NAMALWA (cell line): ENCODE measurements around the gene EMC8.
"Not testable (repeated sequence)": the region's sequence is repeated elsewhere in the genome, so short reads cannot be mapped to it uniquely, and the experiment has no call there.

Experiments used
- DNase-seq: peaks from one replicate; pipeline ENCODE4 v3.0.0-alpha.2; 2015; ENCODE audit warnings: low spot score

EMC8 gene

GRCh38 chr16:85799497-85800320, at the start of gene EMC8, which contains the start of gene COX4I1:
TSS of gene EMC8 (minus strand) at chr16:85799544. CDS start at chr16:85799295, 249 bp downstream.
TSS of gene COX4I1 (plus strand) at chr16:85799695. CDS start at chr16:85801206, 1,511 bp downstream.
- peak; percentile 93 for DNase-seq

DNA sequence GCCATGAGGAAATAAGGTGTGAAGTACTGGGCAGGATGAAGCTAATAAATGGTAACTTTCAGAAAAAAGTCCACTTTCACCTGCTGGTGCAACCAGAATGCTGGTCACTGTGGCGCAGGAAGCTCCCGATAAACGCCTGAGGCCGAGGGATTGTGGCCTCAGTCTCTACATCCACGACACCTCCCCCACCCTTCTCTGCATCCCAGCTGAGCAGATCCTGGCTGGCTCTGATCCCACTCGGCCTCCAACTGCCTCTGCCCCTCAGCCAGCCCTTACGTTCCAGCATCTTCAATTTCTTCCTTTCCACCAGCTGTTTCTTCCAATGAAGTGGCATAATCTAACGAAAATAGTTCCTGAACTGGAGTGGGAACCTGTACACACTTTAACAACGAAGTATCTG, 49.6 kb upstream of the EMC8 start:
- no peak for DNase-seq

GRCh38 chr16:85847681-85848601, 48.6 kb upstream of the EMC8 start:
- DNase-seq = no peak

DNA sequence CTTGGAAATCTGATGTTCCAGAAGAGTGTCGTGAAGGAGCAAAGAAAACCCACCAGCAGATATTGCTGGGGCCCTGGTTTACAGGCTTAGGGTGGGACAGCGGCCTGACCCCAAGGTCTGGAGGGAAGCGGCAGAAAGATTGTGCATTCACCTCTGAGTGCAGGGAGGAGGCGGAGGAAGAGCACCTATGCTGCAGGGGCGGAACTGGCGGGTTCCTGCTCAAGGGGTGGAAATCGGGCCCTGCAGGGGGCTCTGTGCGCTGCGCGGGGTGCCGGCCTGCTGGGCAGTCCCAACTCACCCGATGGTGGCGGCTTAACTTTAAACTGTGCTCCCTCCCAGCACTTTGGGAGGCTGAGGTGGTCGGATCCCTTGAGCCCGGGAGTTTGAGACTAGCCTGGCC, 47.7 kb upstream of the EMC8 start:
- DNase-seq = no peak

DNA sequence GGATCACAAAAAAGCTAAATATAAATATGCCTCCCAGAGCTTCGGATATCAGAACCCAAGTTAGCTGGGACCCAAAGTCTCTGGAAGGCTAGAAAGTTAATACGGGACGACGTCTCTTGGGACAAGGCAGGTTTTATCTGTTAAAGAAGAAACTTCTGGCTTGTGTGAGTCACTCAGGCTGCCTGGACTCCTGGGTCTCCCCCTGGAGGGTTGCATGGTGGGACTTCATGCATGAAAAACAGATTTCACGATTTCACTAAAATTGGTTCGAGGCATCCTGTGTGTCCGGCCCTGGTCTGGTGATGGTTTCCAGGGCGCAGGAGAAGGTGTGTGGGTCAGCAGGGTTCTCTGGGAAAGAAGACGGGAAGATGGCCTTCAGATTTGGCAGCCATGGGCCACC, 47.1 kb upstream of the EMC8 start:
- no peak for DNase-seq

DNA sequence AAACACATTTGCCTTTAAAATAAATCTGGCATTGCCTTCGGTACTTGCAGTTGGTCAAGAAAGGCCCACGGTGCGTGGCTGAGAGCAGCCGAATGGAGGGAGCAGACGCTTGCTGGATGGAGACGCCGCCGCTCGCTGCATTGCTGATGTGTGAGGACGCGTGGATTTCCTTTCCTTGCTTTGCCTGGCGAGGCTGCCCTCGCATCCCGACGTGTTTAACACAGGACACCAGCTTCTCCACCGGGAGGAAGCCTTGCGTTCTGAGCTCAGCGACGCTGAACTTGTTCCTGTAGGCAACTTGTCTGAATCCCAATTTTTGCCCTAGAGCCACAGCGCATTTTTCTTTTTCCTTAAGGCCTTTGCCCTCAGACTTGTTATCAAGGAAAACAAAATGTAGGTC, 45.9 kb upstream of the EMC8 start:
- DNase-seq = no peak

- no peak for DNase-seq
Observed at GRCh38 chr16:85844786-85845185, 45.4 kb upstream of the EMC8 start.

DNA sequence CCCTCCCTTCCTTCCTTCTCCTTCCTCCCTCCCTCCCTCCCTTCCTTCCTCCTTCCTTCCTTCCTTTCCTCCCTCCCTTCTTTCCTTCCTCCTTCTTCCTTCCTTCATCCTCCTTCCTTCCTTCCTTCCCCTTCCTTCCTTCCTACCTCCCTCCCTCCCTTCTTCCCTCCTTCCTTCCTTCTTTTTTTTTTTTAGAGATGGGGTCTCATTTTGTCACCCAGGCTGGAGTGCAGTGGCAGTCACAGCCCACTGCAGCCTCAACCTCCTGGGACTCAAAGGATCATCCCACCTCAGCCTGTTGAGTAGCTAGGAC, 44.8 kb upstream of the EMC8 start:
- no peak for DNase-seq

- DNase-seq = no peak
Observed at GRCh38 chr16:85843471-85844168, 44.3 kb upstream of the EMC8 start.

DNA sequence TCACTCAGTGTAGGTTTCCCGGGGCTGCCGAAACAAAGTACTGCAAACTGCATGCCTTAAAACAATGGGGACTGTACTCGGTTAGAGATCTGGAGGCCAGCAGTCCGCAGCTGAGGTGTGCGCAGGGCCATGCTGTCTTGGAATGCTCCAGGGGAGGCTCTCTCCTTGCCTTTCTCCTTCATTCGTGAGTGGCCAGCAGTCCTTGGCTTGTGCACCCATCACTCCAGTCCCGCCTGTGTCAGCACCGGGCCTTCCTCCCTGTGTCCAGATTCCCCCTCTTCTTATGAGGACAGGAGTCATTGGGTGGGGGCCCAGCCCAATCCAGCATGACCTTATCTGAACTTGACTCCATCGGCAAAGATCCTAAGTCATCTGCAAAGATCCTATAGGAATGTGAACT, 43.5 kb upstream of the EMC8 start:
- no peak for DNase-seq

DNA sequence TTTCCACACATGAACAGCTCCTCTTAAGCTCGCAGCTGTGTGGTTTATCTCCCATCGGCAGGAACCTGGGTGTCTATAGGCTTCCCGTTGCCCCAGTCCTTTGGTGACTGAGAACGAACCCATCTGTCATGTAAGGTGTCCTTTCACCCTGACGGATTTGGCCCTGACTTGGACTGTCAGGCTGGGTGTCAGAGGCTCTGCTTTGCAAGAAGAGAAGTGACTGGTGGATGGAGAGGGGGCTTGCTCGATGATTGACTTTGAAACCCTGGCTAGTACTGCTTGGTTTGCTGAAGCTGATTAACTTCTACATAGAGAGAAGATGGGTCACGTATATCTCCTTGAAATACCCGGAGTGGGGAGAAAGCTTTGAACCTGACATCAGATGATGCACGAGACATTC, 43.1 kb upstream of the EMC8 start:
- DNase-seq = no peak

DNA sequence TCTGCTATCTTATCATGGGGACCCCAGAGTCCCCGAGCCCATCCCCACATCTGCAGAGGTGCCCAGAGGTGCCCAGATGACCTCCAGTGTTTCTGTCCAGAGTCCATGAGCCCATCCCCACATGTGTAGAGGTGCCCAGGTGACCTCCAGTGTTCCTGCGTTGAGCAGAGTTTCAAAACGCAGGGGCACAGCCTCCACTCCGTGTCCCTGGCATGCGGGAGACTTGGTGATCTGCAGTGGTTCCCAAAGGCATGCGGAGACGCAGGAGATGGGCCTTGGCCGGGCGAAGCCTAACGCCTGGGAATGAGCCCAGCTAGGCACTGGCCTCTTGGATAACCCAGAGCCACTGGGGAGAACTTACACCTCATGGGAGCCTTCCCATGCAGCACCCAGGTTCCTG, 41.5 kb upstream of the EMC8 start:
- DNase-seq = no peak

- no peak for DNase-seq
Observed at GRCh38 chr16:85840395-85840794, 41.1 kb upstream of the EMC8 start.

DNA sequence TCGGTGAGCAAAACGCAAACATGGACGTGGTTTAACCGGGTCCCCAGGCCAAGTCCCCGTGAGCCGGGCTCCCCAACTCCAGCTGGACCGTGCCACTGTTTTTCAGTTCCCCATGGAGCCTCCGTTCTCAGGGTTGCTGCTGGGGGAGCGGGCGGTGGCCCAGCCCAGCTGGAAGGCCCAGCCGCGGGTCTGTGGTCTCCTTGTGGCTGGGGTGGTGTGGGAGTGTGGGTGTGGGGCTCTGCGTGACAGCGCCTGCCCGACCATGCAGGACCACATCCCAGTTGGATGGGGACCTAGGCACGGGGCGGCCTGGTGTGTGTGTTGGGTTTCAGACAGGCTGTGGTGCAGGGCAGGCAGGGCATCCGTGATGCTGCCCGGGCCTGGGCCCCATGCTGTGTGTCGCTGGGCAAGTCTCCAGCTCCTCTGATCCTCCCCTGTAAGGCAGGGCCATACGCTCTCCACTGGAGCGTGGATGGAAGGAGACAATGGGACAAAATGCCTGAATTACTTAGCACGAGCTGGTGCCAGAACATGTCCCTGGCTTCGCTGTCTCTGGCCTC, 40.4 kb upstream of the EMC8 start:
- no peak for DNase-seq

DNA sequence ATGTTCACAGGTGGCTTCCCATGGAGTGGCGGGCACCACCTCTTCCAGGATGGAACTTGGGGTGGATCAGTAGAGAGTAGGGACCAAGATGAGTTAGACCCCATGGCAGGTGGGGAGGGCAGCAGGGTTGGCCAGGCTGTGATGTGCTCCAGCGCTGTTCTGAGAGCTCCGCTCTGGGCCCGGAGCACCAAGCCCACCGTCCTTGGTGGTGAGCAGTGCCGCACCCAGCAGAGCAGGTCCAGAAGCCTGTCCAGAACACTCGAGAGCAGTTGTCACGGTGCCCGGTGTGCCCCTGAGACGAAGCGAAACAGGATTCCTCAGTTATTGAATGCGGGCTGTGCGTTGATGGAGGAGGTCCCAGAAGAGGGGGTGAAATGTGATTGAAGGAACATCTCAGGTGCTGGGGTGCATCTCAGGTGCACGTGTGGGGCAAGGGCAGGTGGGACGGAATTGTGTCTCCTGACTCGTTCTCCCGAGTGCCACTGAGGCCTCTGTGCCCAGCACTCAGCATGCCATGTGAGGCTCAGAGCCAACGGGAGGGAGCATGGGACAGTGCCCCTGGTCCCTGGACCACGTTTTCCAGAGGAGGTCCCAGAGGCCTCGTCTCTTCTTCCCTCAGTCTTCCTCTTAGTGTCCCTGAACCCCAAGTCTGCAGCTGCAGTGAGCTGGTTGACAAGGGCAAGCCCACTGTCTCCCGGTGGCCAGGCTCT, 39.7 kb upstream of the EMC8 start:
- no peak for DNase-seq

DNA sequence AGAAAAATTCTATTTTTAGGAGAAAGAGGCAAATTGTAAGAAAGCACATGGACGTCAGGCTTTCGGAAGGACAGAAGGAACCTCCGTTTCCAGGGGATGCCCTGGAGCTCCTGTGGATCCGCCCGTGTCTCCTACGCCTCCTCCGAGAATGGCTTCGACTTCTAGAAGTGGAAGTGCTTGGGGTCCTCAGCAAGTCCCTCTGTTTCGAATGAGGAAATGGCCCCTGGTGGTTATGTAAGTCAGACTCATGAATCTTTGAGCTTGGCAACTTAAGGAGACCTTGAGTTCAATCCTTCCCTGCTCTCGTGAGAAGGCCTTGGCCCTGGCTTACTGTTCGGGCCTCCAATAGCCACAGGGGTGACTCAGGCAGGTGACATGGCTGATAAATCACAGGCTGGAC, 39.0 kb upstream of the EMC8 start:
- DNase-seq = no peak

DNA sequence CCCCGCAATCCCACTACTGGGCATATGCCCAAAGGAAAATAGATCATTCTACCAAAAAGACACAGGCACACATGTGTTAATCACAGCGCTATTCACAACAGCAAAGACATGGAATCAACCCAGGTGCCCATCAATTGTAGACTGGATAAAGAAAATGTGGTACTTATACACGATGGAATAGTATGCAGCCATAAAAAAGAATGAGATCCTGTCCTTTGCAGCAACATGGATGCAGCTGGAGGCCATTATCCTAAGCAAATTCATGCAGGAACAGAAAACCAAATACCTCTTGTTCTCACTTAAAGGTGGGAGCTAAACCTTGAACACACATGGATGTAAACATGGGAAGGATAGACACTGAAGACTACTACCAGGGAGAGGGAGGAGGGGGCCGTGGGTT, 38.3 kb upstream of the EMC8 start:
- not testable (repeated sequence) for DNase-seq

- DNase-seq = no peak
Observed at GRCh38 chr16:85836706-85837582, 37.6 kb upstream of the EMC8 start.

DNA sequence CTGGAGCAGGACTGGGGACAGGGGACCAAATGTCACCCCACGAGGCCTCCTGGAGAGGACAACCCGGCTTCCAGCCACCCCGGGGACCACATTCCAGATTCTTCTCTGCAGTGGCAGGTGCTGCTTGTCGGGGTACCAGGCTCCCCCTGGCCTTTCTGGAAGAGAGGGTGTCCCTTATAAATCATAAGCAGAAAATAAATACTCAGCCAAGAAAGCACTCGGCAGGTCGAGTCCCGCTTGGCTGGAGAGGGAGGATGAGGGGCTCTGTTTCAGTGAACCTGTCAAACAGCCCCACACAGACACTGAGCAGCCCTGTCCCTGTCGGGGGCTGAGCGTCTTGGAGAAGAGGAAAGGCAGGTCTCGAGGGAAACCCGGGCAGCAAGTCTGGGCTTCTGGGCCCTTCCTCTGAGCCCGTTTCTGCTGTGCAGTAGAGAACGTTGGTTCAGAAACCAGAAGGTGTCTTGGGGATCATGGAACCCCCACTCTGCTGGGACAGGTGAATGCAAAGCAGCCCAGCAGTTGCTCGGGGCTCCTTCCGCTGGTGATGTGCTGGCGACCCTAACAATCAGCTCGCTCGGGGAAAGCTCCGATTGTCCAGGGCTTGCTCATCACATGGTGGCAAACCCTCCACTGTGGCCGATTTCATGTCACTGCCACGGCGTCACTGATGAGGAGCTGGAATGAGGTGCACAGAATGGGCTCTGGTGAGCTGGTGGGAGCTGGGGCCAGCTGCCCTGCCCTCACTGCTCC, 36.8 kb upstream of the EMC8 start:
- no peak for DNase-seq

DNA sequence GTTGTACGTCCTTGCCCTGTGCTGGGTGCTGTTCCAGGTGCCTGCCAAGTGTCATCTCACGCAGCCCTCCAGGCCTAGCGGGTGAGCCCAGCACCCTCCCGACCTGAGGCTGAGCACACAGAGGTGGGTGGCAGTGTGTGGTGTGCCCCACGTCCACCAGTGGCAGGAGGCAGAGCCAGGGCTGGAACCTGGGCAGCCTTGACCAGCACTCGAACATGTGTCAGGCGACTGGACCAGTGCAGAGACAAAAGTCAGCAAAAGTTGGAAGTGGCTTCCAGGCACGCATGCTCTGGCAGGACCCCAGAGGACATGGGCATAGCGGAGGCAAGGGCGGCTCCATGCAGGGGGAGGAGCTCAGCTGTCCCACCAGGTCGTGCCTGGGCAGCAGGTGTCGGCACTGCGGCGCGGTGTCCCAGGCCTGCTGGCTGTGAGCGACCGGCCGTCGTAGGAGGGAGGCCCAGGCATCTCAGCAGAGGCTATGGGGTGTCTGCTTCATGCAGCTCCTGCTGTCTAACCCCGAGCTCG, 35.9 kb upstream of the EMC8 start:
- DNase-seq = no peak
